Stimulated activated CD4-positive, alpha-beta T cell treated with anti-CD3 and anti-CD28 coated beads, TNF-alpha, amount 100 ng/mL, for 48 hours (primary cell): ENCODE results near the gene NHLRC1.

Experiments
- DNase-seq, 3 donors: peaks; one replicate each; pipeline ENCODE4 v3.0.0-alpha.2; 2020; ENCODE audit warnings: low read depth in 3 of 3

The NHLRC1 gene

DNA sequence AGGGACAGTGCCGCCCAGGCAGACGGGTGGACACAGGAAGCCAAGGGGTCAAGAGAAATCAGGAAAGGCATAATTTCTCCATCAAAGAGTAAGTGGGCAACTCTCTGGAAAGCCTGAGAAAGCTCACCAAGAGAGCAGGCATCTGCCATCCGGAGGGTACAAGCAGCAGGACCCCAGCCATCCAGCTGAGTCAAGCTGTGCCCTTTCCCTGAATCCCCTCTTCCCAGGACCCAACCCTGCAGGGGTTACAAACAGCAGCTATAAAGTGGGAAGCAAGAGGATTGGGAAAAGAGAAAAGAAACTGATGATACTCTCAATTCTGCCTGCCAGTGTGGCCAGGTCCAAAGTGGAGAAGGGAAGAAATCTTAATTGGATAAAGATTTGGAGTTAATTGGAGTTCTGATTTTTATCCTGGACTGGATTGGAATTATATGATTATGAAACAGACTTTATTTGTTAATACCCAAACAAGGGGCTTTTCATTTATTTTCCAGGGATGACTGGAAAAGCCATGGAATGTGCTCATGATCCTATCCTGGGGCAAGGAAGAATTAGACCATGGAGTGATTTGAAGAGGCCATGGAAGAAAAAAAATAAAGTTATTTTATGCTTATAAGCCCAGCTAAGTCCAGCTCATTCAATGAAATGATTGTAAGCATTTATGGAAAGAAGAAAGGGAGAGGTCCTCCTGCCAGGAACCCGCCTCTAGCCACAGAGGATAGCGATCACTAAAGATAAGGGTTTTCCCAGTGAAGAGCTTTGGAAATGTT is 34.9 kb downstream of the NHLRC1 start:
- no peak for DNase-seq

DNA sequence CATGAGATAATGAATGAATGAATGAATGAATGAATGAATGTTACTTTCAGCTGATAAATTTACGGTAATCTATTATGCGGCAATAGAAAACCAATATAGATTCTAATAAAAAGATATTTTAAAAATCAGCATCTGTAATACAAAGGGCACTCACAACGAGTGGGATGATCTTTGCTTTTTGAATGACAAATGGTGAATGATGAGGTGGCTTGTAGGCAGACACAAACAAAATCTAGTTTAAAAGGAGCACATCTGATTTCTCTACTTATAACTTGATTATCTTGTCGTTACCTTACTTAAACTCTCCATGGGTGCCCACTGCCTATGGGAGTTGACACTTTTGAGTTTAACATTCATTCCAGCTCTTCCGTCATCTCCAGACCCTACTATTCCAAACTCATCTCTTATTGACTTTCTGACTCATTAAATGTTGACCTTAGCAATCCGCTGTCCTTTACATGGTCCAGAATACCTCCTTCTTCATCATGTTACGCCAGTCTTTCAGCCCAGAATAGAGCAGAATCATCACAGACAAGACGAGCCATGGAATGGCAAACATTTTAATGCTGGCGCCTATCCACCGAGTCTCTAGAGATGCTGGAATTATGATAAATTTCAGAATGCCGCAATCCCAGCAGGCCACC is 41.3 kb downstream of the NHLRC1 start:
- no peak for DNase-seq

GRCh38 chr6:18080544-18080943 is 41.9 kb downstream of the NHLRC1 start:
- no peak for DNase-seq

DNA sequence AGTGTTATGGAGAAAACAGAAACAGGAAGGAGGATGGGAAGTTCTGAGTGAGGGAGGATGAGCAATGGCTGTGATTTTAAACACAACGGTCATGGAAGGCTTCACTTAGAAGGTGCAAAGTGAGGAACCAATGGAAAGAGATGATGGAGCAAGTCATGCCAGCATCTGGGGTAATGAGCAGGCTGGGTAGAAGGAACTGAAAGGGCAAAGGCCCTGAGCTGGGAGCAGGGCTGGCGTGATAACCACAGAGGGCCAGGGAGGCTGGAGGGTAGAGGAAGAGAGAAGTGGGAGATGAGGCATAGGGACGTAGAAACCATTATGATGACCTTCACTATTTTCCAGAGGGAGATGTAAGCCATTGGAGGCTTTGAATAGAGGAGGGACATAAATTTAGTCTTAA is 43.6 kb downstream of the NHLRC1 start:
- DNase-seq = no peak

- DNase-seq = no peak
Measured at GRCh38 chr6:18076231-18076630, 46.2 kb downstream of the NHLRC1 start.

DNA sequence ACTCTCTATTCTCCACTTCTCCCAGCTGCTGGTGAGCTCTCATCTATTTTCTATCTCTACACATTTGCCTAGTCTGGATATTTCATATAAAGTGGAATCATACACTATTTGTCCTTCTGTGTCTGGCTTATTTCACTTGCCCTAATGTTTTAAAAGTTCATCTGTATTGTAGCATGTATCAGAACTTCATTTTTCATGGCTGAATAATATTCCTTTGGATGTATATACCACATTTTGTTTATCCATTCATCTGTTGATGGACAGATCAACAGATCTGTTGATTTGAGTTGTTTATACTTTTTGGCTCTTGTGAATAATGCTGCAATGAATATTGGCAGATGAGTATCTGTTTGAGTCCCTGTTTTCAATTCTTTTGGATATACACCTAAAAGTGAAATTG is 49.6 kb downstream of the NHLRC1 start:
- DNase-seq = no peak

DNA sequence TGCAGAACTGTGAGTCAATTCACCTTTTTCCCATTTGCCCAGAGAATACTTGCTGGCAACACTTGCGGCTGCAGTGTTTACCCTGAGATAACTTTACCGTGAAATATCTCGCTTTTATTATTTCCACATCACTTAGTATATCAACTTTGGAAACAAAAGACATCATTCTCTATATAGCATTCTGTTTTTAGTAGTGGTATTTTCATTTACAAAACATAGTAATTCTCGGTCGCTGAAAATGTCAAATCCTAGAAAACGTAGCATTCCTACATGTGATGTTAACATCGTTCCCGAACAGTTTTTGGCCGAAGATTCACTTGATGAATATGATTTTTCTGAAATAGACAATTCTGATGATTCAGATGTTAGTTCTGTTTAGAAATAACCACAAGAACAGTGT is 52.0 kb downstream of the NHLRC1 start:
- DNase-seq = no peak
